NCI-H2171 treated with DMSO at 0.1 percent for 48 hours (cell line): ENCODE data around the gene ID4.

Experiments used
- DNase-seq: peaks from one replicate; lab custom pipeline; 2025; lab: John Stamatoyannopoulos, UW

The ID4 gene, protein sequence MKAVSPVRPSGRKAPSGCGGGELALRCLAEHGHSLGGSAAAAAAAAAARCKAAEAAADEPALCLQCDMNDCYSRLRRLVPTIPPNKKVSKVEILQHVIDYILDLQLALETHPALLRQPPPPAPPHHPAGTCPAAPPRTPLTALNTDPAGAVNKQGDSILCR

DNA sequence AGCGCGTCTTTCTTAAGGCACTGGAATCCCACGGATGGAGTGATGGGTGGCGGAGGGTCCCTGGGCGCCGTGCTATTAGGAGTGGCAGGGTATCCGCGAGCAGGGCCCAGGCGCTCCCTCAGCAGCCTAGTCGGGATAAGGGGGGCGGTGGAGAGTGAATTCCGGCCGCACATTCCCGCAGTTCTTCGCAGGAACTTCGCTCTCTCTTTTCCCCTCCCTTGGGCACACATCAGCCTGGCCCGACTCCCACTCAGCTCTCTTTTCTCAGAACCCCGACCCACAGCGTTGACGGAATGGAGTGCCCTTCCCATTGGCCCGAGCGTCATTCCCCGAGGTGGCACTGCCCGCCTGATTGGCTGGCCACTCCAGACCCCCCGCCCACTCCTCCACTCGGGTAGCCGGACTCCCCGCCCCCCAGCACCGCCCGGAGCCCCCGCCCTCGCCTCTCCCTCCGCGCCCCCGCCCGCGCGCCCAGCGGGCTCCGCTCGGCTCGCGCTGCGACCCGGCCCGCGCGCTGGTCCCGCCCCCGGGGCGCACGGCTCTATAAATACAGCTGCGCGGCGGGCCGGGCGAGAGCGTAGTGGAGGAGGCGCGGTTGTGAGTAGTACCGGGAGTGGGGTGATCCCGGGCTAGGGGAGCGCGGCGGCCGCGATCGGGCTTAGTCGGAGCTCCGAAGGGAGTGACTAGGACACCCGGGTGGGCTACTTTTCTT lies at the start of gene ID4:
TSS of gene ID4 (plus strand) at position 572 of the 712 bp plus-strand sequence. CDS start 385 bp downstream, outside the sequence.
- DNase-seq, result peak; percentile 83

DNA sequence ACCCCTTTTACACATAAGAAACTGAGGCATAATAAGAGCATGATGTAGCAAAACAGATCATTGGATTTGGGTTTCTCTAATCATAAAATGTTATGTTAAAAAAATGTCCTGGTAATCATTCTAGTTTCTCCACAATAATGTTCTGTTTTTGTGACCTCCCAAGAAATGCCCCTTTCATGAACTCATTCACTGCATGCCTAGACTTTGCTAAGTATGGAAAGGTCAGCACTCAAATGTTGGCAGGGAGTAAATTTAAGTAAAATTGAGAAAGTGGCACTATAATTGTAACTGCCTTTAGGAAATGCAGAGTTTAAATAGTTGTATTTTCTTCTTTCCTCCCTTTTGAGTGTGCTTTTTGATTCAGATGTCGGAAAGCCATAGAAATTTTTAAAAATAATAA lies 48.5 kb upstream of the ID4 start:
- no peak for DNase-seq

DNA sequence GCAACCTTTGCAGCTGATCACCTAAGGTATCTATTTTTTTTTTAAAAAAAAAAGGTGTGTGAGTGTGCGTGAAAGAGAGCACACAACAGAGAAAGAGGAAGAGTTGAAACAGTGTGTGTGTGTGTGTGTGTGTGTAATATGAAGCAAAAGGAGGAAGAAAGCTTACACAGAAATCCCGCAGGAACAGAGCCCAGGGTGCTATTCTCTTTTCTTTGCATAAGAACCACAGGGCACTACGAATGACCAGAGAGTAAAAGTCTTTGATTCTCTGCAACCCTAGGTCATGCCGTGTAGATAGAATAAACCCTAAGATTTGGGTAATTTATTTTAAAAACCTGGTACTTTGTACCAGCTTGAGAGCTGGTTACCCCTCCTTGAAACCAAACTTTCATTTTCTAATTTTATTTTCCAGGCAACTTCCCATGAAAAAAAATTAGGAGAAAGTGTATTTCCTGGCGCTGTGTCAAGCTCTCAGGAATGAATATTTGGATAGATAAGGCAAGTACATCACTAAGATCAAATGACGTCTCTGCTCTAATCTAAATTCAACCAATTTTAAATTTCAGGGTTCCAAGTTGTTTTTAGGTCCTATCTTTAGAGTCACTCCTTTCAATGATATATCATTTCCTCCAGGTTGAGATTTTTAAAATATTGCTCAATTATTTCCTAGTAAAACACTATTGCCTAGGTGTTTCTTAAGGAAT lies 47.9 kb upstream of the ID4 start:
- DNase-seq, result no peak

GRCh38 chr6:19791267-19791666 lies 45.9 kb upstream of the ID4 start:
- no peak for DNase-seq

DNA sequence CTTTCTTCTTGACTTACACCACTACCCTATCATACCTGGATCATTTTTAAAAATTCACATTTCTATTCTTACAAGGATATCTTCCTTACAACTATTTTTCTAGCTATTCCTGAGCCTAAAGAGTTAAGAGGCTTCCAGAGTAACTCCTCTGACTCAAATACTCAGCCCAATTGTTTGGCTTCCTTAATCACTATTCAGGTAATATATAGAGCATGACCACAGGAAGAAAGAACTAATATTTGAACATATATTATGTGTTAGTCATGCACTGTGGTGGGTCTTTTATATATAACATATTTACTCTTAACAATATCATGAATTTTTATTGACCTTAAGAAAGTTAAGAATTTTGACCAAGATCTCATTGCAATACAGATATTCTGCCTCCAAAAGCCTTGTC lies 42.0 kb upstream of the ID4 start:
- no peak for DNase-seq

DNA sequence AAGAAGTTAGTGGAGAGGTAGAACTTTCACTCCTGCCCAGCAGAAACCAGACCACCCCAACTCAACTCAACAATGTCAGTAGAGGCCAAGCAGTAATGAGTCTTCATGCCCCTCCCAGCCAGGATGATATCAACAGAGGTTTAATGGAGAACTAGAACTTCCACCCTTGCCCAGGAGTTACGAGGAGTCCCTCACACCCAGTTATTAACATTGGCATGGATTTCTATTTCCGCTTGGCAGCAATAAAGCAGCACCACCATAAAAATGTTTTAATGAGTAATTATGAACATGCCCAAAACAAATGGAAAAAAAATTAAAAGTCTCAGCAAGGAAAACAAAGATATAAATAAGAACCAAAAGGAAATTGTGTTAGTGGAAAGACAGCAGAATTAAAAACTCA lies 40.7 kb upstream of the ID4 start:
- no peak for DNase-seq

DNA sequence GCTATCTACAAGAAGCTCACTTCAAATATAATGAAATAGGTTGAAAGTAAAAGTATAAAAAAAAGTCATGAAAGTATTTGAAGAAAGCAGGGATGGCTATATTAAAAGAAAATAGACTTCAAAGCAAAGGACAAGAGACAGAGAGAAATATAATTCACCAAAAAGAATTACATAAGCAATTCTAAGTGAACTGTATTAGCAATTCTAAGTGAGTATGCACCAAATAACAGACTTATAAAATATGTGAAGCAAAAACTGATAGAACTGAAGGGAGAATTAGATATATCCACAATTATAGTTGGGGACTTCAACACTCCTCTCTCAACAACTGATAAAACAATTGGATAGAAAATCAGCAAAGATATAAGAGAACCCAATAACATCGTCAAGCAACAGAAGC lies 38.8 kb upstream of the ID4 start:
- DNase-seq, result no peak

DNA sequence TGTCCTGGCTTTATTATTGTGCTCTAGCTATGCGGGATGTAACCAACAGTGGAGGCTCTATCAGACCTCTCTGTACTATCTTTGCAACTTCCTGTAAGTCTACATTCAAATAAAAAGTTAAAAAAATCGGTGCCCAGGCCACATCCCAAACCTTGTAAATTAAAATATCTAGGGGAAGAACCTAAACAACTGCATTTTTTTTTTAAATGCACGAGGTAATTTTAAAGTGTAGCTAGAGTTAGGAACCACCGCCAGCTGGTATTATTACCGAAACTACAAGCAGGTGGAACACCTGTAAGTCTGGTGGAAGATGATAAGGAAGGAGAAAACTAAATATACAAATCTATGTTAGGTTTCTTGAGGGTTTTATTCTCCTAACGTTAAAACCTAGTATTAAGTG lies 34.5 kb upstream of the ID4 start:
- peak; percentile 26 for DNase-seq

- DNase-seq, result no peak
Measured at GRCh38 chr6:19803331-19804204, 33.6 kb upstream of the ID4 start.

DNA sequence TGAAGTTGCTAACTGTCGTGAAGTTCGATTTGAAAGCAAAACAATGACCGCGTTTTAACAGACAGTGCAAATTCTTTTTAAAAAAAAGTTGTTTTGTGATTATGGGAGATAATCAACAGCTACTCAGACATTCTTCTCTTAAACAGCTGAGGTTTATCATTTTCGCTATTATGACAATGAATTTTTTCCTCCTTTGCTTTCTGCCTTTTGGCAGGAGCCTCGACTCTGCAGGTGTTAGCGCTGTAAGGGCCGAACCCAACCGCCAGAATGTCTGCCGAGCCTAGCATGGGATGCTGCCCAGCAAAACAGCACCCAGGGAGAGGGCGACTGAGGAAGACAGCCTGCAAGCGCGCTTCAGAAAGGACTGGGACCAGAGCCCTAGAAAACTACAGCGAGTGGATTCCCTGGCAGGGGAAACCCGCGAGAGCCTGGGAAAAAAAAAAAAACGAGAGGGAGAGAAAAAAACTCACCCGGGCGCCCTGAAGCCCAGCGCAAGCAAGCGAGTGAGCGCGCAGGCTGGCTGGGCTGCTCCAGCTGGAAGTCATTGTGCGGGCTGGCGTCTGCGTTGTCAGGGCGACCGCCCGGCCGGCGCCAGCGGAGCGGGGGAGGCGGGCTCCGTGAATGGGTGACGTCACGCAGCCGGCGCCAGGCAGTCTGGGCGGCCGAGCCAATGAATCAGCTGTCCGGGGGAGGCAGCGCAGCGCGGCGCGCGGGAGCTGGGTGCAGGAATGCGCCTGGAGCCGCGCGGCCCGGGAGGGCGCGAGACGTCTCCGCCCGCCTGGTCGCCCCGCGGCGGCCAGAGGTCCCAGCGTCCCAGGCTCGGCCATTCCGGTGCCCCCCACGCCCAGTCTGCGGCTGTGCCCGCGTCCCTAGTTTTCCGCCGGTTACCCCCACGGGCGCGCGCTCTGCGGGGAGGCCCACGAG lies 32.7 kb upstream of the ID4 start:
- DNase-seq, result peak; percentile 97

GRCh38 chr6:19805129-19805481 lies 32.1 kb upstream of the ID4 start:
- no peak for DNase-seq

DNA sequence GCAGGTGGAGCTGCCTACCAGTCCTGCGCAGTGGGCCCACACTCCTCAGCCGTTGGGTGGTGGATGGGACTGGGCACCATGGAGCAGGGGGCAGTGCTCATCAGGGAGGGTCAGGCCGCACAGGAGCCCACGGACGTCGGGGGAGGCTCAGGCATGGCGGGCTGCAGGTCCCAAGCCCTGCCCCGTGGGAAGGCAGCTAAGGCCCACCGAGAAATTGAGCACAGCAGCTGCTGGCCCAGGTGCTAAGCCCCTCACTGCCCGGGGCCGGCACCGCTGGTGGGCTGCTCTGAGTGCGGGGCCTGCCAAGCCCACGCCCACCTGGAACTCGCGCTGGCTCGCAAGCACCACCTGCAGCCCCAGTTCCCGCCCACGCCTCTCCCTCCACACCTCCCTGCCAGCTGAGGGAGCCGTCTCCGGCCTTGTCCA lies 30.2 kb upstream of the ID4 start:
- DNase-seq, result no peak

DNA sequence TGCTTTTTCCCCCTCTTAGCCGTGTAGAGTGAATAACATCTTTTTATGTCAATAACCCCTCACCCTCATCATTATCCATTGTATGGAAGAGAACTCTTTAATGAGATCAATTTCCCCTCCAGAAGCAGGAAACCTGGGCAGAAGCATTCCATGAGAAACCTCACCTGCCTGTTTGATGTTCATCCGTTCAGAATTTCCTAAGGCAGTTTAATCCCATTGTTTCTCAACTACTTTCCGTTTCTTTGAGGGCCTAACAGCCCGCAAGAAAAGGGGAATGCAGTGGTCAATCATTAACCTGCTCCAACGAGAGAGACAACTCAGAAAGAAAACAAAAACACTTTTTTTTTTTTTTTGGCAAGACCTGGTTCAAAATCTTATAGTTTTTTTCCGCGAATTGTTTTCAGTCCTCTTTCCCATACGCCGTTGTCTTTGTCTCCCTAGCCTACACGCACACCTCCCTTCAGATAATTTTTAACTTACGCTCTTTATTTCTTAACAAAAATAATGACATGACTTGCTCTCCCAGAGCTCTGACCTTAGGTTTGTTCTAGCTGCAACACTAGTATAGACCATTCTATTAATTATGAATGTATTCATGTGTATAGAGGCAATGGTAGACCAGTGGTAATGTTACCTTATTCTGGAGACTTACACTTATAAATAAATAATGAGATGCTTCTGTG lies 25.6 kb upstream of the ID4 start:
- no peak for DNase-seq

- no peak for DNase-seq
Measured at GRCh38 chr6:19812512-19813119, 24.6 kb upstream of the ID4 start.

- no peak for DNase-seq
Measured at GRCh38 chr6:19818805-19819204, 18.4 kb upstream of the ID4 start.

DNA sequence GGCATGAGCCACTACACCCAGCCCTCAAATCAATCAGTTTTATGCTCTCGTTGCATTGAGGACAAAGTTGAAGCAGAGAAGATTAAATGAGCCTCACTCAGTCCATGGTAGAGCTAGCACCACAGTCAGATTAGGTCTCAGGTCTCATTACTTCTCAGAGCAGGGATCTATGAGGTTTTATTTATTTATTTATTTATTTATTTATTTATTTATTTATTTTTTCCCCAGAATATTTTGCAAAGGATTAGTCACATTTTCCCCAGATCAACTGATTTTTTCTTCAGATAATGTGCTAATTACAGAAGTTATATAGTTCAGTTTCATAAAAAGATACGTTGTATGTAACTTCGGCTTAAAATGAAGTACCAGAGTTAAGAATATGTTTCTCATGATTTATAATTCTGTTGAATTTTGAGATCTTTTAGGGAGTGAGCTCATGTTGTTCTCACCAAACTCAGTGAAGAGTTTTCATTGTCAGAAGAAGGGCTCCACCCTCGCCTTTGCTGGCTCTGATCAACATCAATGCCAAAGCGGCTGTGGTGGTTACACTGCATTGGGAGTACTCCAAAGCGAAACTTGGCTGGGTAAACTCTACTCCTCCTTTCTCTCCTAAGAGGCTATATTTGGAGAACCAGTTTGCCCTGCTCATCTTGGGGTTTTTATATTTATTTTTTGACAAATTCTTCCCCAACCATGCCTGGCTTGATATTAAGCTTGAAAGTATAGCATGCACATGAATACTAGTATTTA lies 12.9 kb upstream of the ID4 start:
- DNase-seq, result no peak

- DNase-seq, result no peak
Measured at GRCh38 chr6:19827247-19827646, 9.9 kb upstream of the ID4 start.

DNA sequence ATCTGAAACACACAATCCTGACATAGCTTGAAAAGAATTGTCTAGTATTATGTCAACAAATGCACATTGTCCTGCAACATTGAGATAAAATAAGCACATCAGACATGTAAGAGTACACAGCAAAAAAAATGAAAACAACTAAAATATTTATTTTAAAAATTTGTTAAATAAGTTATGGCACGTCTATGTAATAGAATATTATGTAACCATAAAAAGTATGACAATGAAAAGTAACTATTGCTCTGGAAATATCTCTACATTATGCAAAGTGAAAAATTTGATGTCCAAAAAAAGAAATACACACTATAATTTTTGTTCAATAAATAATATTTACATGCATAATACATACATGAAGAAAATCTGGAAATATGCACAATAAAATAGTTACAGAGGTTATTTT lies 9.3 kb upstream of the ID4 start:
- DNase-seq, result no peak

DNA sequence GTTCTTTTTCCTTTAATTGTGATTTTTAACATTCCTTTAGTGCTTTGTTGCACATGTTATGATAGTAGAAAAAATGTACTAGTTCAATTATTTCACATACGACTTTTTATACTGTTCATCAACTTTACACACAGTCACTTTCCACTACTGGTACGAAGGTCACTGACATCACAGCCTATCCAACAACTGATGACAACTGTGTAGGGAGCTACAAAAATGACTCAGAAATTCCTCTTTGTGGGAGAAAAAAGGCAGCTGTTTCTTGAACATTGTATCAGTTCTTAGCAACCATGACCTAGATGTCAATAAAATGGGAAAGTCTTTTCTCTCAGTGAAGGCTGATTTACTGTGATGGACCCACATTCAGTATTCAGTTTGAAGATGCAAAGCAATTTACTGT lies 7.0 kb upstream of the ID4 start:
- DNase-seq, result no peak

DNA sequence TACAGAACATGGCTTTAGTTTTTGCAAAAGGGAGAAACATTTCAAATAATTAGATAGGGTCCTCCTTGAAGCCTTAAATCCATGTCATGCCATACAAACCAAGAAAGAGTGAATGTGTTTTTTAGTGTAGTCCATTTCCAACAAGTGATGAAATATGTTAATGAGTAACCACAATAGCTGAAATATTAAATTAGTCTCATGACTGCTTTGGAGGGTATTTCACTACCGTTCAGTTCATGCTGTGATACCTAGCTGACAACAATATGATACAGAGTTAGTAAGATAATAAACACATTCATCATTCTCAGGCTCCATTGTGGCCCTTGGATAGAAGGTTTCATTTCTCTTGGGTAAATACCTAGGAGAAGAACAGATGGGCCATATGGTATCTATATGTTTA lies 5.8 kb upstream of the ID4 start:
- no peak for DNase-seq
